GM23338 (cell line): Measurements from ENCODE around the gene RSPO3. TPM values are rescaled to one million over a fixed set of nuclear protein-coding genes. Genes with fewer than 3 reads are reported as not detected.

Source experiments
- ATAC-seq: fragments of 200-7000 bp; cut with Tn5 transposase; 3 replicates; pipeline ENCODE4 v1.9.1; 2020
- DNase-seq: peaks from one replicate; pipeline ENCODE4 v3.0.0-alpha.2; 2015; ENCODE audit warnings: low spot score
- H2AFZ ChIP-seq: fragments of 200-600 bp; sonication (generic); 2 replicates; pipeline ENCODE4 v1.8.0; 2016; ENCODE audit warnings: antibody characterized with exemption, mild to moderate bottlenecking, moderate library complexity
- H3F3A ChIP-seq: fragments of 200-600 bp; sonication (generic); replicated peaks from 2 replicates; pipeline ENCODE4 v1.8.0; 2017; ENCODE audit warnings: antibody characterized with exemption, mixed run types, low read depth
- H3K27ac ChIP-seq: fragments of 200-600 bp; sonication (generic); 2 replicates; pipeline ENCODE4 v1.6.1; 2016; ENCODE audit warnings: low read depth
- H3K27me3 ChIP-seq: fragments of 200-600 bp; sonication (generic); 2 replicates; pipeline ENCODE4 v1.8.0; 2016; ENCODE audit warnings: mild to moderate bottlenecking, mixed run types, moderate library complexity; ENCODE audit not compliant: insufficient read depth
- H3K36me3 ChIP-seq: fragments of 200-600 bp; sonication (generic); 2 replicates; pipeline ENCODE4 v1.8.0; 2016; ENCODE audit warnings: mild to moderate bottlenecking; ENCODE audit not compliant: insufficient read depth
- H3K4me1 ChIP-seq: fragments of 200-600 bp; sonication (generic); 2 replicates; pipeline ENCODE4 v1.8.0; 2016; ENCODE audit warnings: mild to moderate bottlenecking, moderate library complexity; ENCODE audit not compliant: insufficient read depth
- H3K4me2 ChIP-seq: fragments of 200-600 bp; sonication (generic); 2 replicates; pipeline ENCODE4 v1.7.1; 2017; ENCODE audit warnings: mixed run types
- H3K4me3 ChIP-seq: fragments of 200-600 bp; sonication (generic); 2 replicates; pipeline ENCODE4 v1.6.1; 2016; ENCODE audit warnings: mixed run types
- H3K79me2 ChIP-seq: fragments of 200-600 bp; sonication (generic); replicated peaks from 2 replicates; pipeline ENCODE4 v1.8.0; 2017; ENCODE audit warnings: mild to moderate bottlenecking; ENCODE audit not compliant: insufficient read depth
- H3K9me2 ChIP-seq: fragments of 200-600 bp; sonication (generic); 2 replicates; pipeline ENCODE4 v1.8.0; 2017; ENCODE audit not compliant: insufficient read depth
- H4K20me1 ChIP-seq: fragments of 200-600 bp; sonication (generic); replicated peaks from 2 replicates; pipeline ENCODE4 v1.8.0; 2017; ENCODE audit warnings: mild to moderate bottlenecking; ENCODE audit not compliant: insufficient read depth
- H3K27ac Mint-ChIP-seq: 2 replicates; pipeline ENCODE4 v1.8.0; 2020; ENCODE audit warnings: inconsistent platforms, mild to moderate bottlenecking, moderate library complexity, mixed read lengths
- H3K27me3 Mint-ChIP-seq: 3 replicates; pipeline ENCODE4 v1.8.0; 2022; ENCODE audit warnings: low read depth, mild to moderate bottlenecking, moderate library complexity, mixed read lengths, inconsistent platforms; ENCODE audit not compliant: insufficient read depth, poor library complexity
- H3K36me3 Mint-ChIP-seq: 3 replicates; pipeline ENCODE4 v1.8.0; 2021; ENCODE audit warnings: low read depth, mild to moderate bottlenecking, inconsistent platforms, moderate library complexity, mixed read lengths
- H3K4me1 Mint-ChIP-seq: 3 replicates; pipeline ENCODE4 v1.8.0; 2020; ENCODE audit warnings: mild to moderate bottlenecking, inconsistent platforms, mixed read lengths
- H3K4me3 Mint-ChIP-seq: 3 replicates; pipeline ENCODE4 v1.8.0; 2021; ENCODE audit warnings: moderate library complexity, mild to moderate bottlenecking, inconsistent platforms, mixed read lengths
- H3K9me3 Mint-ChIP-seq: 3 replicates; pipeline ENCODE4 v1.8.0; 2020; ENCODE audit warnings: moderate library complexity, mild to moderate bottlenecking, inconsistent platforms, mixed read lengths
- EZH2 ChIP-seq: fragments of 200-600 bp; sonication (generic); IDR thresholded peaks from one replicate; pipeline ENCODE4 v1.8.0; 2017; ENCODE audit warnings: antibody characterized with exemption, mild to moderate bottlenecking, low read depth; ENCODE audit not compliant: unreplicated experiment
- EZH2phosphoT487 ChIP-seq: fragments of 200-600 bp; sonication (generic); IDR thresholded peaks from one replicate; pipeline ENCODE4 v1.8.1; 2018; ENCODE audit warnings: antibody characterized with exemption; ENCODE audit not compliant: unreplicated experiment
- JUNB ChIP-seq: IDR thresholded peaks from one replicate; pipeline ENCODE4 v1.6.1; 2016; ENCODE audit warnings: antibody characterized with exemption; ENCODE audit not compliant: unreplicated experiment
- NANOG ChIP-seq: IDR thresholded peaks from 2 replicates; pipeline ENCODE4 v1.6.1; 2016; ENCODE audit warnings: antibody characterized with exemption, borderline replicate concordance
- STAT1 ChIP-seq: IDR thresholded peaks from one replicate; pipeline ENCODE4 v1.6.1; 2016; ENCODE audit warnings: antibody characterized with exemption; ENCODE audit not compliant: unreplicated experiment
- ZNF331 ChIP-seq: fragments of 250-450 bp; sonication (Bioruptor Pico); IDR thresholded peaks from 2 replicates; pipeline ENCODE4 v1.5.0; 2020; ENCODE audit warnings: low read depth, mild to moderate bottlenecking, moderate library complexity
- polyA plus RNA-seq: library from polyadenylated mRNA; unstranded; fragments of >200 nt; fragmentation: Nextera tagmentation; extraction: Ambion mirVana; gene quantifications from 2 replicates; pipeline ENCODE4 v1.2.1, GENCODE V29; 2016
- total RNA-seq: library from RNA; depleted of rRNA; stranded (reverse); fragments of >200 nt; shearing (Covaris generic); gene quantifications from 2 replicates; pipeline ENCODE4 v1.2.3, GENCODE V29; 2014
- TF ChIP-seq, protein P1 (sequence below), 2 experiments: fragments of 200-600 bp in 1 of 2; sonication (generic) in 1 of 2; conservative IDR thresholded peaks; 2 replicates each; pipeline versions ENCODE4 v1.5.1 to v1.6.1; 2016 to 2017; ENCODE audit warnings: antibody characterized with exemption in 2 of 2, low read depth in 2 of 2, mild to moderate bottlenecking in 2 of 2, moderate library complexity in 1 of 2
- TF ChIP-seq, protein P2 (sequence below): IDR thresholded peaks from 2 replicates; pipeline ENCODE4 v1.6.1; 2016; ENCODE audit warnings: antibody characterized with exemption
- TF ChIP-seq, protein P3 (sequence below): fragments of 250-450 bp; sonication (Bioruptor Pico); IDR thresholded peaks from 2 replicates; pipeline ENCODE4 v1.5.0; 2020; ENCODE audit warnings: mild to moderate bottlenecking, moderate library complexity

The RSPO3 gene
- total and polyA plus RNA-seq, 2 experiments from 2014 or later: not detected

DNA sequence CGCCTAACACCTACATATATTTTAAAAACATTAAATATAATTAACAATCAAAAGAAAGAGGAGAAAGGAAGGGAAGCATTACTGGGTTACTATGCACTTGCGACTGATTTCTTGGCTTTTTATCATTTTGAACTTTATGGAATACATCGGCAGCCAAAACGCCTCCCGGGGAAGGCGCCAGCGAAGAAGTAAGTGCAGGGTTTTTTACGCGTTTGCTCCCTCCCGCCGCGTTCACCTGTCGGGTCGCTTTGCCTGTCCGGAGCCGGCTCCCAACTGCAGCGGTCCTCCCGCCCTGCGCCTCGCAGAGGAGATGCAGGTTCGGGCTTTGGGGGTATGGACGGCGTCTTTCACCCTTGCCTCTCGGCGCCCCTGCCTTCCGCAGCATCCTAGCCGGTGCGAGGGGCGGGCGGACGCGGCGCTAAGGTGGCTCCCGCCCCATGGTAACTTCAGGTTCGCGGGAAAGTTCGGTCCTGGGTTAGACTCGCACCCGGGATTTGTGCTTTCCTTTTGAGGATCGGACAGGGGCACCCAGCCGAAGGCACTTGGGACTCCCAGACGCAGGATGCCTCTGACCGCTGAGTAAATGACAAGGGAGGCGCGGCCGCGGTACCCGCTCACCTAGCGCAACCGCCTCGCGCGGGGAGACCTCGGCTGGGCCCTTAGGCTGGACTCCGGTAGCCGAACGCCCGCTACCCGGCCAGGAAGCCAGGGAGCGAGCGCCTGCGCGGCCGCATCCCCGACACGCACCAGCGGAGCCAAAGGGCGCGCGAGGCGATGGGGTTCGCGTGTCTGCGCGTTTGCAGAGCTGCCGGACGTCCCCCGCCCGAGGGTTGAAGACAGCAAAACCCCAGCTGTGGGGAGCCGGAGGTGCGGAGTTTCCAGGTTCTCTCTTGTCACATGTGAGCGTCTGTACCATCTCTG, 891 bp downstream of the RSPO3 start:
- Histone ChIP-seq H3K4me2 (peak overlapping the region; percentile 94), H3K27ac (no peak overlapping the region), H3K9me2 (no peaks in the 10 kb centered on the region), H2AFZ (peak overlapping the region; percentile 92), H3K36me3 (no peaks in the 10 kb centered on the region), H3F3A (no peaks in the 10 kb centered on the region), H3K79me2 (no peaks in the 10 kb centered on the region), H3K27me3 (peaks cover 79% of the 10 kb centered on the region), H4K20me1 (no peaks in the 10 kb centered on the region), H3K4me3 (peak overlapping the region; percentile 79), H3K4me1 (peaks cover 26% of the 10 kb centered on the region)
- TF ChIP-seq ZNF331 (CRISPR knock-in tag) (no peak), STAT1 (no peak), EZH2 (peak; percentile 57), NANOG (no peak)
- TF ChIP-seq, protein P1, sequence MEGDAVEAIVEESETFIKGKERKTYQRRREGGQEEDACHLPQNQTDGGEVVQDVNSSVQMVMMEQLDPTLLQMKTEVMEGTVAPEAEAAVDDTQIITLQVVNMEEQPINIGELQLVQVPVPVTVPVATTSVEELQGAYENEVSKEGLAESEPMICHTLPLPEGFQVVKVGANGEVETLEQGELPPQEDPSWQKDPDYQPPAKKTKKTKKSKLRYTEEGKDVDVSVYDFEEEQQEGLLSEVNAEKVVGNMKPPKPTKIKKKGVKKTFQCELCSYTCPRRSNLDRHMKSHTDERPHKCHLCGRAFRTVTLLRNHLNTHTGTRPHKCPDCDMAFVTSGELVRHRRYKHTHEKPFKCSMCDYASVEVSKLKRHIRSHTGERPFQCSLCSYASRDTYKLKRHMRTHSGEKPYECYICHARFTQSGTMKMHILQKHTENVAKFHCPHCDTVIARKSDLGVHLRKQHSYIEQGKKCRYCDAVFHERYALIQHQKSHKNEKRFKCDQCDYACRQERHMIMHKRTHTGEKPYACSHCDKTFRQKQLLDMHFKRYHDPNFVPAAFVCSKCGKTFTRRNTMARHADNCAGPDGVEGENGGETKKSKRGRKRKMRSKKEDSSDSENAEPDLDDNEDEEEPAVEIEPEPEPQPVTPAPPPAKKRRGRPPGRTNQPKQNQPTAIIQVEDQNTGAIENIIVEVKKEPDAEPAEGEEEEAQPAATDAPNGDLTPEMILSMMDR (conservative IDR thresholded peaks at IDR 0.05; ENCODE audit: low read depth in 2 of 2): no peak
- peaks cover 16% of the 10 kb centered on the region for H3K4me1 Mint-ChIP-seq
- ATAC-seq (peak; percentile 36), DNase-seq (peak; percentile 77)
- H3K27me3 Mint-ChIP-seq: peaks cover 48% of the 10 kb centered on the region
- H3K27ac Mint-ChIP-seq: no peak overlapping the region
- no peaks in the 10 kb centered on the region for H3K9me3 Mint-ChIP-seq
- peak overlapping the region; percentile 80 for H3K4me3 Mint-ChIP-seq
- no peaks in the 10 kb centered on the region for H3K36me3 Mint-ChIP-seq

DNA sequence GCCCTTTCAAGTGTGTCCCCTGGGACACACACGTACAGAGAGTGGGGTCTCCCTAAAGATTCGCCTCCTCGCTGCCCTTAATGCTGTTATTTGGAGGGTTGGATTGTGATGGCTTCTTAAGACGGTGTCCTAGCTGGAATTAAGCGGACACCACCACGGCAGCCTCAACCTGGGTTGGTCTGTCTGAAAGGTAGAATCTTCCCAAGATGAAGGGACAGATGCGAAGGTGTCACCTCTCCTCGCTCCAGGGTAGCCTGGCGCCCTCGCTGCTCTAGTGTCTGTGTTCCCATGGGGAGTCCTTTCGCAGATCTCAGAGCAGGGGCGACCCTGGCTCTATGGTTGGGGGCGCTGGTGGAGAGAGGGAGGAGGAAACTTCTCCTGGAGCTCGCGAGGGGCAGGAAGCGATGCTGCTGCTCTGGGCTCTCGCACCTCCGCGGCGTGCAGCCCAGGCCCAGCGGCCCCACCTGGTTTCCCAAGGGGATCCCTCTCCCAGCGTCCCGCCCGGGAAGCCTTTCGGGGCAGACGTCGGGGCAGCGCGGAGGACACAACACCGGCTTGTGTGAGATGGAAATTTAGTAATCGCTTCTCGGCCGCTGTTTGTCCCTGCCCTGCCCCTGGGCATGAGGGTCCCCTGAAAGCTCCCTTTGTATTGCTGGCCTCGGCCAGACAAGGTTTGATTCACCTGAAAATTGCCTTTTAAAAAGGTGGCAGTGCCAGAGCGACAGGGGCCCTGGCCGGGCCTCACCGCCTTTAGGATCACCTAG, 1.7 kb downstream of the RSPO3 start:
- H3K36me3 ChIP-seq: no peaks in the 10 kb centered on the region
- no peak overlapping the region for H3K27ac Mint-ChIP-seq
- H3K27ac ChIP-seq: no peak overlapping the region
- H3K27me3 Mint-ChIP-seq: peaks cover 46% of the 10 kb centered on the region
- DNase-seq (peak; percentile 49), ATAC-seq (peak; percentile 18)
- no peaks in the 10 kb centered on the region for H4K20me1 ChIP-seq
- peaks cover 16% of the 10 kb centered on the region for H3K4me1 Mint-ChIP-seq
- H3K36me3 Mint-ChIP-seq: no peaks in the 10 kb centered on the region
- TF ChIP-seq EZH2phosphoT487 (no peak), STAT1 (no peak), EZH2 (peak; percentile 87), JUNB (no peak)
- TF ChIP-seq, protein P2, sequence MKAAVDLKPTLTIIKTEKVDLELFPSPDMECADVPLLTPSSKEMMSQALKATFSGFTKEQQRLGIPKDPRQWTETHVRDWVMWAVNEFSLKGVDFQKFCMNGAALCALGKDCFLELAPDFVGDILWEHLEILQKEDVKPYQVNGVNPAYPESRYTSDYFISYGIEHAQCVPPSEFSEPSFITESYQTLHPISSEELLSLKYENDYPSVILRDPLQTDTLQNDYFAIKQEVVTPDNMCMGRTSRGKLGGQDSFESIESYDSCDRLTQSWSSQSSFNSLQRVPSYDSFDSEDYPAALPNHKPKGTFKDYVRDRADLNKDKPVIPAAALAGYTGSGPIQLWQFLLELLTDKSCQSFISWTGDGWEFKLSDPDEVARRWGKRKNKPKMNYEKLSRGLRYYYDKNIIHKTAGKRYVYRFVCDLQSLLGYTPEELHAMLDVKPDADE: no peak
- TF ChIP-seq, protein P3, sequence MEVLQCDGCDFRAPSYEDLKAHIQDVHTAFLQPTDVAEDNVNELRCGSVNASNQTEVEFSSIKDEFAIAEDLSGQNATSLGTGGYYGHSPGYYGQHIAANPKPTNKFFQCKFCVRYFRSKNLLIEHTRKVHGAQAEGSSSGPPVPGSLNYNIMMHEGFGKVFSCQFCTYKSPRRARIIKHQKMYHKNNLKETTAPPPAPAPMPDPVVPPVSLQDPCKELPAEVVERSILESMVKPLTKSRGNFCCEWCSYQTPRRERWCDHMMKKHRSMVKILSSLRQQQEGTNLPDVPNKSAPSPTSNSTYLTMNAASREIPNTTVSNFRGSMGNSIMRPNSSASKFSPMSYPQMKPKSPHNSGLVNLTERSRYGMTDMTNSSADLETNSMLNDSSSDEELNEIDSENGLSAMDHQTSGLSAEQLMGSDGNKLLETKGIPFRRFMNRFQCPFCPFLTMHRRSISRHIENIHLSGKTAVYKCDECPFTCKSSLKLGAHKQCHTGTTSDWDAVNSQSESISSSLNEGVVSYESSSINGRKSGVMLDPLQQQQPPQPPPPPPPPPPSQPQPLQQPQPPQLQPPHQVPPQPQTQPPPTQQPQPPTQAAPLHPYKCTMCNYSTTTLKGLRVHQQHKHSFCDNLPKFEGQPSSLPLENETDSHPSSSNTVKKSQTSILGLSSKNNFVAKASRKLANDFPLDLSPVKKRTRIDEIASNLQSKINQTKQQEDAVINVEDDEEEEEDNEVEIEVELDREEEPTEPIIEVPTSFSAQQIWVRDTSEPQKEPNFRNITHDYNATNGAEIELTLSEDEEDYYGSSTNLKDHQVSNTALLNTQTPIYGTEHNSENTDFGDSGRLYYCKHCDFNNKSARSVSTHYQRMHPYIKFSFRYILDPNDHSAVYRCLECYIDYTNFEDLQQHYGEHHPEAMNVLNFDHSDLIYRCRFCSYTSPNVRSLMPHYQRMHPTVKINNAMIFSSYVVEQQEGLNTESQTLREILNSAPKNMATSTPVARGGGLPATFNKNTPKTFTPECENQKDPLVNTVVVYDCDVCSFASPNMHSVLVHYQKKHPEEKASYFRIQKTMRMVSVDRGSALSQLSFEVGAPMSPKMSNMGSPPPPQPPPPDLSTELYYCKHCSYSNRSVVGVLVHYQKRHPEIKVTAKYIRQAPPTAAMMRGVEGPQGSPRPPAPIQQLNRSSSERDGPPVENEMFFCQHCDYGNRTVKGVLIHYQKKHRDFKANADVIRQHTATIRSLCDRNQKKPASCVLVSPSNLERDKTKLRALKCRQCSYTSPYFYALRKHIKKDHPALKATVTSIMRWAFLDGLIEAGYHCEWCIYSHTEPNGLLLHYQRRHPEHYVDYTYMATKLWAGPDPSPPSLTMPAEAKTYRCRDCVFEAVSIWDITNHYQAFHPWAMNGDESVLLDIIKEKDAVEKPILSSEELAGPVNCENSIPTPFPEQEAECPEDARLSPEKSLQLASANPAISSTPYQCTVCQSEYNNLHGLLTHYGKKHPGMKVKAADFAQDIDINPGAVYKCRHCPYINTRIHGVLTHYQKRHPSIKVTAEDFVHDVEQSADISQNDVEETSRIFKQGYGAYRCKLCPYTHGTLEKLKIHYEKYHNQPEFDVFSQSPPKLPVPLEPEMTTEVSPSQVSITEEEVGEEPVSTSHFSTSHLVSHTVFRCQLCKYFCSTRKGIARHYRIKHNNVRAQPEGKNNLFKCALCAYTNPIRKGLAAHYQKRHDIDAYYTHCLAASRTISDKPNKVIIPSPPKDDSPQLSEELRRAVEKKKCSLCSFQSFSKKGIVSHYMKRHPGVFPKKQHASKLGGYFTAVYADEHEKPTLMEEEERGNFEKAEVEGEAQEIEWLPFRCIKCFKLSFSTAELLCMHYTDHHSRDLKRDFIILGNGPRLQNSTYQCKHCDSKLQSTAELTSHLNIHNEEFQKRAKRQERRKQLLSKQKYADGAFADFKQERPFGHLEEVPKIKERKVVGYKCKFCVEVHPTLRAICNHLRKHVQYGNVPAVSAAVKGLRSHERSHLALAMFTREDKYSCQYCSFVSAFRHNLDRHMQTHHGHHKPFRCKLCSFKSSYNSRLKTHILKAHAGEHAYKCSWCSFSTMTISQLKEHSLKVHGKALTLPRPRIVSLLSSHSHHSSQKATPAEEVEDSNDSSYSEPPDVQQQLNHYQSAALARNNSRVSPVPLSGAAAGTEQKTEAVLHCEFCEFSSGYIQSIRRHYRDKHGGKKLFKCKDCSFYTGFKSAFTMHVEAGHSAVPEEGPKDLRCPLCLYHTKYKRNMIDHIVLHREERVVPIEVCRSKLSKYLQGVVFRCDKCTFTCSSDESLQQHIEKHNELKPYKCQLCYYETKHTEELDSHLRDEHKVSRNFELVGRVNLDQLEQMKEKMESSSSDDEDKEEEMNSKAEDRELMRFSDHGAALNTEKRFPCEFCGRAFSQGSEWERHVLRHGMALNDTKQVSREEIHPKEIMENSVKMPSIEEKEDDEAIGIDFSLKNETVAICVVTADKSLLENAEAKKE: no peak
- H3K27me3 ChIP-seq: peaks cover 78% of the 10 kb centered on the region
- H3K4me1 ChIP-seq: peaks cover 26% of the 10 kb centered on the region
- no peaks in the 10 kb centered on the region for H3K9me3 Mint-ChIP-seq
- H2AFZ ChIP-seq: peak overlapping the region; percentile 92
- peak overlapping the region; percentile 94 for H3K4me2 ChIP-seq
- no peaks in the 10 kb centered on the region for H3F3A ChIP-seq
- H3K79me2 ChIP-seq: no peaks in the 10 kb centered on the region
- H3K9me2 ChIP-seq: no peaks in the 10 kb centered on the region
- peak overlapping the region; percentile 79 for H3K4me3 ChIP-seq
- H3K4me3 Mint-ChIP-seq: peak overlapping the region; percentile 80
